Measurements from ENCODE around the gene DPP8. TPM values are rescaled to one million over a fixed set of nuclear protein-coding genes. Genes with fewer than 3 reads are reported as not detected.

Gene DPP8
- total and polyA plus RNA-seq, 2 donors (not counting 3 experiments of a cell fraction or from before 2014, with no cell fraction given): 12.1 to 35.3 TPM

Small RNA genes lying within 50 kb of the gene (small RNA-seq; reads per million reads assigned to genes)
- gene AC105129.1 (ENCODE audit: insufficient read depth, insufficient read length, low read depth, low replicate concordance) (not detected), gene RF00019 (ENCODE audit: insufficient read depth, insufficient read length, low read depth, low replicate concordance) (not detected), gene RNU6-19P (ENCODE audit: insufficient read depth, insufficient read length, low read depth, low replicate concordance) (not detected)

Other genes with a start within 250 kb of the DPP8 start
- gene PARP16, start 230.8 kb downstream of the DPP8 start, total RNA-seq: 6.0 and 6.3 TPM in 2 replicates
- 3.9 and 4.4 TPM in 2 replicates for gene PARP16, start 230.8 kb downstream of the DPP8 start, polyA plus RNA-seq
- gene RNU5A-1, start 221.6 kb downstream of the DPP8 start, total RNA-seq: not detected in 2 replicates
- gene RNU5A-1, start 221.6 kb downstream of the DPP8 start, polyA plus RNA-seq: not detected in 2 replicates
- gene RNU5B-1, start 213.0 kb downstream of the DPP8 start, total RNA-seq: not detected in 2 replicates
- not detected in 2 replicates for gene RNU5B-1, start 213.0 kb downstream of the DPP8 start, polyA plus RNA-seq
- gene IGDCC3, start 139.7 kb downstream of the DPP8 start, total RNA-seq: not detected in 2 replicates
- 0.03 TPM in 1 of 2 replicates, not detected in the other for gene IGDCC3, start 139.7 kb downstream of the DPP8 start, polyA plus RNA-seq
- 0.07 and 0.60 TPM in 2 replicates for gene IGDCC4, start 94.7 kb downstream of the DPP8 start, total RNA-seq
- 0.06 and 0.07 TPM in 2 replicates for gene IGDCC4, start 94.7 kb downstream of the DPP8 start, polyA plus RNA-seq
- gene HACD3, start 12.8 kb upstream of the DPP8 start, total RNA-seq: 61.1 and 61.9 TPM in 2 replicates
- 37.9 and 47.4 TPM in 2 replicates for gene HACD3, start 12.8 kb upstream of the DPP8 start, polyA plus RNA-seq
- gene INTS14, start 93.4 kb upstream of the DPP8 start, total RNA-seq: 41.7 and 44.6 TPM in 2 replicates
- gene INTS14, start 93.4 kb upstream of the DPP8 start, polyA plus RNA-seq: 45.8 and 52.6 TPM in 2 replicates
- 5.4 and 7.3 TPM in 2 replicates for gene SLC24A1, start 104.2 kb upstream of the DPP8 start, total RNA-seq
- gene SLC24A1, start 104.2 kb upstream of the DPP8 start, polyA plus RNA-seq: 3.6 and 5.4 TPM in 2 replicates

Measured in endothelial cell of umbilical vein (primary cell).